Measurements from ENCODE around the gene SLIT2. TPM values are rescaled to one million over a fixed set of nuclear protein-coding genes. Genes with fewer than 3 reads are reported as not detected.

The SLIT2 gene, protein sequence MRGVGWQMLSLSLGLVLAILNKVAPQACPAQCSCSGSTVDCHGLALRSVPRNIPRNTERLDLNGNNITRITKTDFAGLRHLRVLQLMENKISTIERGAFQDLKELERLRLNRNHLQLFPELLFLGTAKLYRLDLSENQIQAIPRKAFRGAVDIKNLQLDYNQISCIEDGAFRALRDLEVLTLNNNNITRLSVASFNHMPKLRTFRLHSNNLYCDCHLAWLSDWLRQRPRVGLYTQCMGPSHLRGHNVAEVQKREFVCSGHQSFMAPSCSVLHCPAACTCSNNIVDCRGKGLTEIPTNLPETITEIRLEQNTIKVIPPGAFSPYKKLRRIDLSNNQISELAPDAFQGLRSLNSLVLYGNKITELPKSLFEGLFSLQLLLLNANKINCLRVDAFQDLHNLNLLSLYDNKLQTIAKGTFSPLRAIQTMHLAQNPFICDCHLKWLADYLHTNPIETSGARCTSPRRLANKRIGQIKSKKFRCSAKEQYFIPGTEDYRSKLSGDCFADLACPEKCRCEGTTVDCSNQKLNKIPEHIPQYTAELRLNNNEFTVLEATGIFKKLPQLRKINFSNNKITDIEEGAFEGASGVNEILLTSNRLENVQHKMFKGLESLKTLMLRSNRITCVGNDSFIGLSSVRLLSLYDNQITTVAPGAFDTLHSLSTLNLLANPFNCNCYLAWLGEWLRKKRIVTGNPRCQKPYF (N-terminal part only)
- total RNA-seq = 100 to 1,000 TPM in 1 of 4 donors, 10 to 100 TPM in 3; 82.3 to 101 (median 92.0) TPM

- H3K4me3 ChIP-seq = peak within 1 kb of the TSS; percentile 78 to 89 (median 84)
- H3K27me3 ChIP-seq = peaks cover 0 to 14% (median 3%) of the 10 kb centered on the region in 4 donors
- peak; percentile 97 for DNase-seq (ENCODE audit: extremely low spot score)
- H3K36me3 ChIP-seq = no peaks in the 10 kb centered on the region
- TF ChIP-seq POLR2AphosphoS5 (IDR thresholded peaks at IDR 0.05) = peak; percentile 85 to 97
- no peak for TF ChIP-seq EP300 (IDR thresholded peaks at IDR 0.05)
- TF ChIP-seq POLR2A (IDR thresholded peaks at IDR 0.05; ENCODE audit: low read depth) = peak; percentile 59
- TF ChIP-seq, protein P1, sequence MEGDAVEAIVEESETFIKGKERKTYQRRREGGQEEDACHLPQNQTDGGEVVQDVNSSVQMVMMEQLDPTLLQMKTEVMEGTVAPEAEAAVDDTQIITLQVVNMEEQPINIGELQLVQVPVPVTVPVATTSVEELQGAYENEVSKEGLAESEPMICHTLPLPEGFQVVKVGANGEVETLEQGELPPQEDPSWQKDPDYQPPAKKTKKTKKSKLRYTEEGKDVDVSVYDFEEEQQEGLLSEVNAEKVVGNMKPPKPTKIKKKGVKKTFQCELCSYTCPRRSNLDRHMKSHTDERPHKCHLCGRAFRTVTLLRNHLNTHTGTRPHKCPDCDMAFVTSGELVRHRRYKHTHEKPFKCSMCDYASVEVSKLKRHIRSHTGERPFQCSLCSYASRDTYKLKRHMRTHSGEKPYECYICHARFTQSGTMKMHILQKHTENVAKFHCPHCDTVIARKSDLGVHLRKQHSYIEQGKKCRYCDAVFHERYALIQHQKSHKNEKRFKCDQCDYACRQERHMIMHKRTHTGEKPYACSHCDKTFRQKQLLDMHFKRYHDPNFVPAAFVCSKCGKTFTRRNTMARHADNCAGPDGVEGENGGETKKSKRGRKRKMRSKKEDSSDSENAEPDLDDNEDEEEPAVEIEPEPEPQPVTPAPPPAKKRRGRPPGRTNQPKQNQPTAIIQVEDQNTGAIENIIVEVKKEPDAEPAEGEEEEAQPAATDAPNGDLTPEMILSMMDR (IDR thresholded peaks at IDR 0.05) = peak in 1 of 3 experiments; percentile 16
- intact Hi-C loops (cut with DNase I) = loop anchor here (5.0 kb wide), 1 partner anchor 165 kb away; no protein-coding TSS in a partner anchor
- peak within 1 kb of the TSS; percentile 80 to 88 (median 86) for H3K27ac ChIP-seq (replicated peaks in 1 of 4)
- WGBS = 0% methylated on average over 22 of the region's 85 CpGs
- H3K9me3 ChIP-seq = no peaks in the 10 kb centered on the region
- peaks cover 21 to 54% (median 33%) of the 10 kb centered on the region in 4 donors for H3K4me1 ChIP-seq
Measured at GRCh38 chr4:20251796-20252655, at the start of gene SLIT2. SLIT2 (plus strand) TSS chr4:20251905; CDS start chr4:20253816, 1,911 bp downstream.

- TF ChIP-seq POLR2AphosphoS5 (IDR thresholded peaks at IDR 0.05) (no peak), EP300 (IDR thresholded peaks at IDR 0.05) (no peak), POLR2A (IDR thresholded peaks at IDR 0.05; ENCODE audit: low read depth) (no peak)
- TF ChIP-seq, protein P1 (IDR thresholded peaks at IDR 0.05) = no peak
- Histone ChIP-seq H3K9me3 (no peaks in the 10 kb centered on the region), H3K27ac (replicated peaks in 1 of 4) (no peak overlapping the region), H3K4me3 (no peak overlapping the region), H3K27me3 (no peaks in the 10 kb centered on the region), H3K4me1 (no peaks in the 10 kb centered on the region), H3K36me3 (no peaks in the 10 kb centered on the region)
- no peak for DNase-seq (ENCODE audit: extremely low spot score)
- intact Hi-C loops (cut with DNase I) = no loop called here
Measured at GRCh38 chr4:20203508-20203907, 48.2 kb upstream of the SLIT2 start.

GRCh38 chr4:20217521-20217920 is 34.2 kb upstream of the SLIT2 start:
- no peaks in the 10 kb centered on the region for H3K4me1 ChIP-seq
- H3K36me3 ChIP-seq = no peaks in the 10 kb centered on the region
- no peaks in the 10 kb centered on the region for H3K9me3 ChIP-seq
- TF ChIP-seq POLR2AphosphoS5 (IDR thresholded peaks at IDR 0.05) (no peak), EP300 (IDR thresholded peaks at IDR 0.05) (no peak)
- H3K27ac ChIP-seq (replicated peaks in 1 of 4) = no peak overlapping the region
- H3K4me3 ChIP-seq = no peak overlapping the region
- H3K27me3 ChIP-seq = no peaks in the 10 kb centered on the region
- DNase-seq (ENCODE audit: extremely low spot score) = no peak
- intact Hi-C loops (cut with DNase I) = no loop called here
- WGBS = 0% methylated on average over 1 of the region's 1 CpG

DNA sequence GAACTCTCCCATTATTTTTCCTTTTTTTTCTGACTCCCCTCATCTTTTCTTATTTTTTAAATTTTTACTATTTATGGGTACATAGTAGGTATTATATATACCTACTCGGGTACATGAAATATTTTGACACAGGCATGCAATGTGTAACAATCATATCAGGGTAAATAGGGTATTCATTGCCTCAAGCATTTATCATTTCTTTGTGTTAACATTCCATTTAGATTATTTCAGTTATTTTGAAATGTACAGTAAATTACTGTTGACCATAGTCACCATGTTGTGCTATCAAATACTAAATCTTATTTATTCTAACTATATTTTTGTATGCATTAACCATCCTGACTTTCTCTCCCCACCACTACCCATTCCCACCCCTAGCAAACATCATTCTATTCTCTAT is 33.8 kb upstream of the SLIT2 start:
- intact Hi-C loops (cut with DNase I) = no loop called here
- no peaks in the 10 kb centered on the region for H3K4me1 ChIP-seq
- no peaks in the 10 kb centered on the region for H3K27me3 ChIP-seq
- no peak overlapping the region for H3K4me3 ChIP-seq
- no peaks in the 10 kb centered on the region for H3K9me3 ChIP-seq
- H3K27ac ChIP-seq (replicated peaks in 1 of 4) = no peak overlapping the region
- 87% methylated on average over 1 of the region's 1 CpG for WGBS
- no peaks in the 10 kb centered on the region for H3K36me3 ChIP-seq
- TF ChIP-seq POLR2A (IDR thresholded peaks at IDR 0.05; ENCODE audit: low read depth) (no peak), EP300 (IDR thresholded peaks at IDR 0.05) (no peak), POLR2AphosphoS5 (IDR thresholded peaks at IDR 0.05) (no peak)
- TF ChIP-seq, protein P1 (IDR thresholded peaks at IDR 0.05) = no peak
- DNase-seq (ENCODE audit: extremely low spot score) = no peak

Measured in esophagus muscularis mucosa (tissue), 4 donors.